ENCODE results near the gene LAMC1. TPM values are rescaled to one million over a fixed set of nuclear protein-coding genes. Genes with fewer than 3 reads are reported as not detected.
A peak's percentile ranks its signal among the peaks of the same experiment; 100 is the strongest.

LAMC1 gene
- polyA plus RNA-seq, 1 of the 3 experiments (the other 2 are of a cell fraction) = 101 TPM

GRCh38 chr1:183195142-183195574 lies 171.9 kb downstream of the LAMC1 start:
- 12% methylated on average over 3 of the region's 3 CpGs for WGBS (ENCODE audit: low lambda C conversion rate)
- H3K9me3 ChIP-seq = no peaks in the 10 kb centered on the region
- 0 out of 2 replicates have a peak, but pooled peaks have one; percentile 7 for TF ChIP-seq PBX3 (IDR thresholded peaks at IDR 0.05)
- peak; percentile 7; the same call in 1 of the 2 replicates for TF ChIP-seq FOSL2 (IDR thresholded peaks at IDR 0.05; ENCODE audit: borderline replicate concordance, low read depth)
- TF ChIP-seq MXI1 (IDR thresholded peaks at IDR 0.05; ENCODE audit: low read depth, low read length) = no peak
- no peak overlapping the region for H3K4me3 ChIP-seq (ENCODE audit: low read depth in 2 of 2, low read length in 1 of 2)
- H3K79me2 ChIP-seq (ENCODE audit: insufficient read depth) = no peaks in the 10 kb centered on the region
- H4K20me1 ChIP-seq (ENCODE audit: insufficient read depth) = no peaks in the 10 kb centered on the region
- ChIA-PET CTCF (interaction anchor here (1.1 kb wide), 1 partner anchor 30 kb away, joined by 4 read pairs; no protein-coding TSS in a partner anchor), POLR2A (no interaction called here)
- no peaks in the 10 kb centered on the region for H3F3A ChIP-seq (replicated peaks; ENCODE audit: insufficient read depth)
- no peak for DNase-seq
- H3K9ac ChIP-seq = no peak overlapping the region
- peak overlapping the region; percentile 63 for H2AFZ ChIP-seq (ENCODE audit: low read depth)
- H3K27me3 ChIP-seq (ENCODE audit: insufficient read depth) = no peaks in the 10 kb centered on the region
- H3K27ac ChIP-seq (ENCODE audit: low read depth in 2 of 2, low read length in 1 of 2) = peak overlapping the region in 1 of 2 experiments; percentile 14; a peak in 2 of 4 replicates
- no peak overlapping the region for H3K4me2 ChIP-seq
- H3K36me3 ChIP-seq (replicated peaks in 1 of 2; ENCODE audit: control insufficient read depth in 1 of 2, insufficient read depth in 2 of 2, low read length in 1 of 2) = no peaks in the 10 kb centered on the region
- no peaks in the 10 kb centered on the region for H3K9me2 ChIP-seq
- peaks cover 0 to 11% of the 10 kb centered on the region in 2 experiments; a peak in 1 of 4 replicates for H3K4me1 ChIP-seq (ENCODE audit: control insufficient read depth in 1 of 2, insufficient read depth in 2 of 2, low read depth in 1 of 2, low read length in 1 of 2)

Small RNA genes lying within 50 kb of the gene (small RNA-seq; reads per million reads assigned to genes)
- 0 reads per million in 7 experiments for gene RNU6-41P

Other genes starting within 250 kb of the LAMC1 start
- 1.5 and 2.5 TPM in 2 replicates for gene NPL, start 233.6 kb upstream of the LAMC1 start, polyA plus RNA-seq (2012; rRNA removed)
- 145 and 170 TPM in 2 replicates for gene DHX9, start 184.1 kb upstream of the LAMC1 start, polyA plus RNA-seq (2012; rRNA removed)
- gene SHCBP1L, start 70.3 kb upstream of the LAMC1 start, polyA plus RNA-seq (2012; rRNA removed) = not detected in 2 replicates
- 0.15 and 0.16 TPM in 2 replicates for gene LAMC2, start 162.8 kb downstream of the LAMC1 start, polyA plus RNA-seq (2012; rRNA removed)

All from SK-N-SH (cell line).